H9 (cell line): ENCODE results near the gene DBN1. TPM values are rescaled to one million over a fixed set of nuclear protein-coding genes. Genes with fewer than 3 reads are reported as not detected.

Experiments
- DNase-seq: peaks from one replicate; pipeline ENCODE4 v3.0.0-alpha.2; 2017
- H2AFZ ChIP-seq: one replicate; pipeline ENCODE4 v1.6.1; 2013; ENCODE audit warnings: mild to moderate bottlenecking, low read length, control low read depth, moderate library complexity
- H2AK5ac ChIP-seq: 2 replicates; pipeline ENCODE4 v1.6.1; 2013; ENCODE audit warnings: low read length, control low read depth, mixed read lengths; ENCODE audit not compliant: insufficient read length
- H2BK120ac ChIP-seq: one replicate; pipeline ENCODE4 v1.6.1; 2013; ENCODE audit warnings: low read depth, mild to moderate bottlenecking, low read length, control low read depth, inconsistent platforms; ENCODE audit not compliant: poor library complexity, severe bottlenecking
- H2BK12ac ChIP-seq: 2 replicates; pipeline ENCODE4 v1.6.1; 2013; ENCODE audit warnings: low read length, control low read depth, mixed read lengths, low read depth; ENCODE audit not compliant: insufficient read length
- H2BK15ac ChIP-seq: 2 replicates; pipeline ENCODE4 v1.6.1; 2013; ENCODE audit warnings: low read depth, low read length, control low read depth
- H2BK20ac ChIP-seq: one replicate; pipeline ENCODE4 v1.6.1; 2013; ENCODE audit warnings: low read depth, mild to moderate bottlenecking, low read length, control low read depth, inconsistent platforms; ENCODE audit not compliant: poor library complexity, severe bottlenecking
- H2BK5ac ChIP-seq: 2 replicates; pipeline ENCODE4 v1.6.1; 2013; ENCODE audit warnings: low read length, control low read depth, mixed read lengths; ENCODE audit not compliant: insufficient read length
- H3K14ac ChIP-seq: 2 replicates; pipeline ENCODE4 v1.6.1; 2013; ENCODE audit warnings: low read length, control low read depth; ENCODE audit not compliant: insufficient read depth
- H3K18ac ChIP-seq: 2 replicates; pipeline ENCODE4 v1.6.1; 2013; ENCODE audit warnings: low read depth, mild to moderate bottlenecking, mixed read lengths, low read length, control low read depth; ENCODE audit not compliant: insufficient read length
- H3K23ac ChIP-seq: 2 replicates; pipeline ENCODE4 v1.6.1; 2013; ENCODE audit warnings: low read length, control low read depth, mixed read lengths, low read depth; ENCODE audit not compliant: insufficient read length
- H3K23me2 ChIP-seq: 2 replicates; pipeline ENCODE4 v1.6.1; 2013; ENCODE audit warnings: low read depth, mild to moderate bottlenecking, mixed read lengths, low read length, control low read depth; ENCODE audit not compliant: insufficient read length, poor library complexity, severe bottlenecking
- H3K27ac ChIP-seq: 2 replicates; pipeline ENCODE4 v1.5.1; 2013; ENCODE audit warnings: low read length, control low read depth, mixed read lengths, low read depth; ENCODE audit not compliant: insufficient read length
- H3K27me3 ChIP-seq: 2 replicates; pipeline ENCODE4 v1.6.1; 2013; ENCODE audit warnings: low read length, control low read depth, inconsistent platforms; ENCODE audit not compliant: insufficient read depth
- H3K4ac ChIP-seq: 2 replicates; pipeline ENCODE4 v1.6.1; 2013; ENCODE audit warnings: low read depth, mild to moderate bottlenecking, control low read depth, inconsistent platforms, low read length, moderate library complexity
- H3K4me1 ChIP-seq: 2 replicates; pipeline ENCODE4 v1.6.1; 2013; ENCODE audit warnings: low read length, control low read depth, inconsistent platforms; ENCODE audit not compliant: insufficient read depth
- H3K4me2 ChIP-seq: 2 replicates; pipeline ENCODE4 v1.6.1; 2013; ENCODE audit warnings: low read length, control low read depth, mixed read lengths; ENCODE audit not compliant: insufficient read length, insufficient read depth
- H3K56ac ChIP-seq: 2 replicates; pipeline ENCODE4 v1.6.1; 2013; ENCODE audit warnings: low read depth, mild to moderate bottlenecking, mixed read lengths, low read length, control low read depth; ENCODE audit not compliant: insufficient read length
- H3K79me1 ChIP-seq: 2 replicates; pipeline ENCODE4 v1.6.1; 2013; ENCODE audit warnings: low read depth, mild to moderate bottlenecking, moderate library complexity, low read length, control low read depth, inconsistent platforms; ENCODE audit not compliant: insufficient read depth, poor library complexity, severe bottlenecking
- H3K79me2 ChIP-seq: 2 replicates; pipeline ENCODE4 v1.6.1; 2013; ENCODE audit warnings: low read length, control low read depth, inconsistent platforms; ENCODE audit not compliant: insufficient read depth
- H3K9ac ChIP-seq: 2 replicates; pipeline ENCODE4 v1.6.1; 2013; ENCODE audit warnings: low read length, control low read depth, mixed read lengths; ENCODE audit not compliant: insufficient read length; ENCODE audit errors: extremely low read depth
- H3K9me3 ChIP-seq: one replicate; pipeline ENCODE4 v1.6.1; 2013; ENCODE audit warnings: low read depth, low read length, inconsistent platforms; ENCODE audit not compliant: control insufficient read depth
- H3T11ph ChIP-seq: one replicate; pipeline ENCODE4 v1.6.1; 2013; ENCODE audit warnings: mild to moderate bottlenecking, low read length, control low read depth, inconsistent platforms
- H4K20me1 ChIP-seq: one replicate; pipeline ENCODE4 v1.6.1; 2013; ENCODE audit not compliant: control insufficient read depth, insufficient read length, insufficient read depth
- H4K5ac ChIP-seq: 2 replicates; pipeline ENCODE4 v1.6.1; 2013; ENCODE audit warnings: low read depth, mild to moderate bottlenecking, mixed read lengths, low read length, control low read depth; ENCODE audit not compliant: insufficient read length
- H4K8ac ChIP-seq: replicated peaks from 2 replicates; pipeline ENCODE4 v1.6.1; 2013; ENCODE audit warnings: low read length, control low read depth, mixed read lengths, low read depth; ENCODE audit not compliant: insufficient read length
- H4K91ac ChIP-seq: 2 replicates; pipeline ENCODE4 v1.6.1; 2013; ENCODE audit warnings: low read depth, mild to moderate bottlenecking, moderate library complexity, mixed read lengths, low read length, control low read depth; ENCODE audit not compliant: insufficient read length
- H3K27ac Mint-ChIP-seq, 3 experiments: 2 replicates in 2 of 3; 3 replicates in 1 of 3; pipeline ENCODE4 v1.8.0; 2020 to 2021; ENCODE audit warnings: mixed read lengths in 3 of 3, mild to moderate bottlenecking in 1 of 3, moderate library complexity in 1 of 3
- H3K27me3 Mint-ChIP-seq: 2 replicates; pipeline ENCODE4 v1.8.0; 2021; ENCODE audit warnings: low read depth, mild to moderate bottlenecking, moderate library complexity, mixed read lengths
- H3K36me3 Mint-ChIP-seq, 3 experiments: 2 replicates in 2 of 3; 3 replicates in 1 of 3; pipeline ENCODE4 v1.8.0; 2020 to 2021; ENCODE audit warnings: low read depth in 3 of 3, mixed read lengths in 3 of 3; ENCODE audit not compliant: insufficient read depth in 1 of 3
- H3K4me1 Mint-ChIP-seq, 2 experiments: 2 replicates each; pipeline ENCODE4 v1.8.0; 2020; ENCODE audit warnings: mixed read lengths in 2 of 2
- H3K4me3 Mint-ChIP-seq, 2 experiments: 2 replicates in 1 of 2; 3 replicates in 1 of 2; pipeline ENCODE4 v1.8.0; 2020 to 2021; ENCODE audit warnings: mild to moderate bottlenecking in 2 of 2, mixed read lengths in 2 of 2, moderate library complexity in 1 of 2
- H3K9me3 Mint-ChIP-seq, 2 experiments: 2 replicates in 1 of 2; 3 replicates in 1 of 2; pipeline ENCODE4 v1.8.0; 2020; ENCODE audit warnings: mild to moderate bottlenecking in 2 of 2, mixed read lengths in 2 of 2, moderate library complexity in 1 of 2
- WGBS: extraction: QIAGEN DNeasy Blood & Tissue Kit; methylation state at CpG from one replicate; pipeline ENCODE4 v1.1.7; 2013; ENCODE audit warnings: missing lambda C conversion rate, low lambda C conversion rate, mixed read lengths; ENCODE audit not compliant: insufficient read length; ENCODE audit errors: extremely low coverage; 5-methylcytosine and 5-hydroxymethylcytosine counted together
- total RNA-seq: library from RNA; stranded (reverse); gene quantifications from 2 replicates; pipeline ENCODE4 v1.2.1, GENCODE V29; 2021
- TF ChIP-seq, protein P1 (sequence below): fragments of 200-600 bp; sonication (generic); conservative IDR thresholded peaks from 3 replicates; pipeline ENCODE4 v1.8.0; 2021; ENCODE audit warnings: antibody characterized with exemption, mild to moderate bottlenecking

The DBN1 gene
- total RNA-seq, 1 experiment from 2014 or later: 340 TPM

DNA sequence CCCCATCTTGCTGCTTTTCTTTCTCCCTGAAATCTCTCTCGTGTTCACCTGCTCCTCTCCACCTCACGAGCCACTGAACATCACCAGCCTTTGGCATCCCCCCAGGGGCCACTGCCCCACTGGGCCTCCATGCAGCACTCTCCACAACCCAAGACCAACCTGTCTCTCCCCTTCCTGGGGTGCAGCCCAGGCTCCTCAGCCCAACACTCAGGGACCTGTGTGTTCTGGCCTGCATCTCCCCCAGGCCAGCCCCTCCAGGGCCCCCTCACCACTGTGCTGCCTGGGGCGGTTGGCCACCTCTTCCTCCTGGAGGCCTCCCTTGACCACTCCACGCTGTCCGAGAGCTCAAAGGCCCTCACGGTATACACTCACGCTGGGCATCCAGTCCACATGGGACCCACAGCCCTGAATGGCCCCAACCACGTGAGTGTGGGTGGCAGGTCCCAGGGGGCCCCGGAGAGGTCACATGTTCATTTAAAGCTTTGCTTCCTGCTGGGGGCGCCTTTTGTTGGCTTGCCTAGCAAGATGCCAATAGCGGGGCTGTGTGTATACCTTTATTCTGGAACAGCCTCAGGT lies 36.6 kb upstream of the DBN1 start:
- Histone ChIP-seq H4K20me1 (no peaks in the 10 kb centered on the region), H4K8ac (no peak overlapping the region), H3K79me1 (no peaks in the 10 kb centered on the region), H4K5ac (no peak overlapping the region), H3K27me3 (no peaks in the 10 kb centered on the region), H3K4me2 (no peak overlapping the region), H2BK120ac (no peak overlapping the region), H2BK20ac (no peak overlapping the region), H2BK12ac (no peak overlapping the region), H3T11ph (no peak overlapping the region), H3K23ac (no peak overlapping the region), H3K4me1 (no peaks in the 10 kb centered on the region; the same call in 1 of the 2 replicates), H3K9me3 (no peaks in the 10 kb centered on the region), H3K23me2 (no peaks in the 10 kb centered on the region), H4K91ac (no peak overlapping the region), H3K9ac (no peak overlapping the region), H3K27ac (no peak overlapping the region), H2BK5ac (no peak overlapping the region), H2AFZ (no peak overlapping the region), H3K18ac (no peak overlapping the region), H3K14ac (no peak overlapping the region), H2BK15ac (no peak overlapping the region), H3K4ac (no peak overlapping the region), H3K56ac (no peak overlapping the region), H2AK5ac (no peak overlapping the region), H3K79me2 (no peaks in the 10 kb centered on the region)
- TF ChIP-seq, protein P1, sequence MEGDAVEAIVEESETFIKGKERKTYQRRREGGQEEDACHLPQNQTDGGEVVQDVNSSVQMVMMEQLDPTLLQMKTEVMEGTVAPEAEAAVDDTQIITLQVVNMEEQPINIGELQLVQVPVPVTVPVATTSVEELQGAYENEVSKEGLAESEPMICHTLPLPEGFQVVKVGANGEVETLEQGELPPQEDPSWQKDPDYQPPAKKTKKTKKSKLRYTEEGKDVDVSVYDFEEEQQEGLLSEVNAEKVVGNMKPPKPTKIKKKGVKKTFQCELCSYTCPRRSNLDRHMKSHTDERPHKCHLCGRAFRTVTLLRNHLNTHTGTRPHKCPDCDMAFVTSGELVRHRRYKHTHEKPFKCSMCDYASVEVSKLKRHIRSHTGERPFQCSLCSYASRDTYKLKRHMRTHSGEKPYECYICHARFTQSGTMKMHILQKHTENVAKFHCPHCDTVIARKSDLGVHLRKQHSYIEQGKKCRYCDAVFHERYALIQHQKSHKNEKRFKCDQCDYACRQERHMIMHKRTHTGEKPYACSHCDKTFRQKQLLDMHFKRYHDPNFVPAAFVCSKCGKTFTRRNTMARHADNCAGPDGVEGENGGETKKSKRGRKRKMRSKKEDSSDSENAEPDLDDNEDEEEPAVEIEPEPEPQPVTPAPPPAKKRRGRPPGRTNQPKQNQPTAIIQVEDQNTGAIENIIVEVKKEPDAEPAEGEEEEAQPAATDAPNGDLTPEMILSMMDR: no peak
- Mint-ChIP-seq H3K9me3 (no peaks in the 10 kb centered on the region), H3K4me1 (peaks cover 18 to 21% of the 10 kb centered on the region in 2 experiments), H3K4me3 (no peak overlapping the region; a peak in 1 of 5 replicates), H3K36me3 (peaks cover 39 to 66% (median 57%) of the 10 kb centered on the region in 3 experiments), H3K27me3 (no peaks in the 10 kb centered on the region; the same call in 1 of the 2 replicates), H3K27ac (peak overlapping the region; percentile 85 to 93 (median 87); a peak in 5 of 7 replicates)
- DNase-seq: no peak
- no CpG with 5 or more reads among the region's 11 CpGs for WGBS
